GM12801 (cell line): ENCODE measurements around the gene SLC45A3.

Source experiments
- CTCF ChIP-seq: IDR thresholded peaks from one replicate; pipeline ENCODE4 v1.5.1; 2011; ENCODE audit warnings: control low read depth; ENCODE audit not compliant: insufficient read length; ENCODE audit errors: extremely low read depth

SLC45A3 gene

GRCh38 chr1:205706601-205707502 is 26.5 kb upstream of the SLC45A3 start:
- no peak for TF ChIP-seq CTCF

- TF ChIP-seq CTCF: no peak
Observed at GRCh38 chr1:205704903-205705302, 24.6 kb upstream of the SLC45A3 start.

- TF ChIP-seq CTCF: no peak
Observed at GRCh38 chr1:205703072-205703471, 22.8 kb upstream of the SLC45A3 start.

- no peak for TF ChIP-seq CTCF
Observed at GRCh38 chr1:205701891-205702290, 21.6 kb upstream of the SLC45A3 start.

- no peak for TF ChIP-seq CTCF
Observed at GRCh38 chr1:205701420-205701819, 21.1 kb upstream of the SLC45A3 start.

- no peak for TF ChIP-seq CTCF
Observed at GRCh38 chr1:205700865-205701401, 20.6 kb upstream of the SLC45A3 start.

GRCh38 chr1:205699416-205699815 is 19.1 kb upstream of the SLC45A3 start:
- no peak for TF ChIP-seq CTCF
